Neutrophil (primary cell): ENCODE measurements around the gene TMIGD1.
A peak's percentile ranks its signal among the peaks of the same experiment; 100 is the strongest.
"Not testable (repeated sequence)": the region's sequence is repeated elsewhere in the genome, so short reads cannot be mapped to it uniquely, and the experiment has no call there.

Experiments
- H3K27ac ChIP-seq: fragments of 200-600 bp; sonication (generic); 2 replicates; pipeline ENCODE4 v1.5.1; 2016; ENCODE audit warnings: mild to moderate bottlenecking, moderate library complexity
- H3K27me3 ChIP-seq: fragments of 200-600 bp; sonication (generic); 2 replicates; pipeline ENCODE4 v1.6.0; 2016; ENCODE audit warnings: mild to moderate bottlenecking
- H3K36me3 ChIP-seq: fragments of 200-600 bp; sonication (generic); 2 replicates; pipeline ENCODE4 v1.5.1; 2017
- H3K4me1 ChIP-seq, 2 experiments: fragments of 200-600 bp in 1 of 2; sonication (generic) in 1 of 2; 1 replicate in 1 of 2; 2 replicates in 1 of 2; pipeline versions ENCODE4 v1.5.1 to v1.6.1; 2013 to 2016; ENCODE audit warnings: low read depth in 1 of 2, low read length in 1 of 2, mild to moderate bottlenecking in 1 of 2, moderate library complexity in 1 of 2; ENCODE audit not compliant: control insufficient read depth in 1 of 2, insufficient read depth in 1 of 2
- H3K4me3 ChIP-seq, 2 experiments: fragments of 200-600 bp in 1 of 2; sonication (generic) in 1 of 2; 1 replicate in 1 of 2; 2 replicates in 1 of 2; pipeline ENCODE4 v1.5.1; 2013 to 2016; ENCODE audit warnings: low read depth in 1 of 2, low read length in 1 of 2, mild to moderate bottlenecking in 1 of 2, moderate library complexity in 1 of 2
- H3K9me3 ChIP-seq: fragments of 200-600 bp; sonication (generic); 2 replicates; pipeline ENCODE4 v1.5.1; 2016
- TF ChIP-seq, protein P1 (sequence below): fragments of 200-600 bp; sonication (generic); IDR thresholded peaks from 2 replicates; pipeline ENCODE4 v1.5.1; 2016; ENCODE audit warnings: antibody characterized with exemption

The TMIGD1 gene

DNA sequence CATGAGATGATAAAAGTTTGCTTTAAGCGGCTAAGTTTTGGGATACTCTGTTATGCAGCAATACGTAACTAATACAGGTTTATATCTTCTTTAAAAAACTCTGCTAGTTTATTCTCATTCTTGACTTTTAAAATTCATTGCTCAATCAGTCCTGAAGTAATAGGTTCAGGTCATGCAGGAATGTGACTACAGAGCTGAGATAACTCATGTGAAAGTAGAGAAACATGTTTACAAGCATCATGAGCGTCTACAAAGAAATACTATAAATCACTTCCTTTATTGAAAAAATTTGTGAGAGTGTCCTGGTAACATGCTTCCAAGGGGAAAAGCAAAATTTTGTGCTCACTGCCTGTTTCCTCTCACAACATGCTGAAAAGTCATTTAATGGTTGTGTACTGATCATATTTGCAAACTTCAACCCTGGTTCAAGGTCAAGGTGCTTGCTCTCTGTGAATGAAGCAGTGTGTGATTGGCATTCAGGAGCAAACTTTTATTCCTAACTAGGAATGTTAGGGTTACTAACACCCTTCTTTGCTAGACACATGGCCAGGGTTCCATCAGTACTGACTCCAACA, 12.5 kb upstream of the TMIGD1 start:
- Histone ChIP-seq H3K27me3 (no peaks in the 10 kb centered on the region), H3K4me3 (no peak overlapping the region), H3K27ac (peak overlapping the region; percentile 90), H3K9me3 (no peaks in the 10 kb centered on the region), H3K36me3 (no peaks in the 10 kb centered on the region), H3K4me1 (peaks cover 56 to 58% of the 10 kb centered on the region in 2 experiments)
- TF ChIP-seq, protein P1, sequence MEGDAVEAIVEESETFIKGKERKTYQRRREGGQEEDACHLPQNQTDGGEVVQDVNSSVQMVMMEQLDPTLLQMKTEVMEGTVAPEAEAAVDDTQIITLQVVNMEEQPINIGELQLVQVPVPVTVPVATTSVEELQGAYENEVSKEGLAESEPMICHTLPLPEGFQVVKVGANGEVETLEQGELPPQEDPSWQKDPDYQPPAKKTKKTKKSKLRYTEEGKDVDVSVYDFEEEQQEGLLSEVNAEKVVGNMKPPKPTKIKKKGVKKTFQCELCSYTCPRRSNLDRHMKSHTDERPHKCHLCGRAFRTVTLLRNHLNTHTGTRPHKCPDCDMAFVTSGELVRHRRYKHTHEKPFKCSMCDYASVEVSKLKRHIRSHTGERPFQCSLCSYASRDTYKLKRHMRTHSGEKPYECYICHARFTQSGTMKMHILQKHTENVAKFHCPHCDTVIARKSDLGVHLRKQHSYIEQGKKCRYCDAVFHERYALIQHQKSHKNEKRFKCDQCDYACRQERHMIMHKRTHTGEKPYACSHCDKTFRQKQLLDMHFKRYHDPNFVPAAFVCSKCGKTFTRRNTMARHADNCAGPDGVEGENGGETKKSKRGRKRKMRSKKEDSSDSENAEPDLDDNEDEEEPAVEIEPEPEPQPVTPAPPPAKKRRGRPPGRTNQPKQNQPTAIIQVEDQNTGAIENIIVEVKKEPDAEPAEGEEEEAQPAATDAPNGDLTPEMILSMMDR: no peak

DNA sequence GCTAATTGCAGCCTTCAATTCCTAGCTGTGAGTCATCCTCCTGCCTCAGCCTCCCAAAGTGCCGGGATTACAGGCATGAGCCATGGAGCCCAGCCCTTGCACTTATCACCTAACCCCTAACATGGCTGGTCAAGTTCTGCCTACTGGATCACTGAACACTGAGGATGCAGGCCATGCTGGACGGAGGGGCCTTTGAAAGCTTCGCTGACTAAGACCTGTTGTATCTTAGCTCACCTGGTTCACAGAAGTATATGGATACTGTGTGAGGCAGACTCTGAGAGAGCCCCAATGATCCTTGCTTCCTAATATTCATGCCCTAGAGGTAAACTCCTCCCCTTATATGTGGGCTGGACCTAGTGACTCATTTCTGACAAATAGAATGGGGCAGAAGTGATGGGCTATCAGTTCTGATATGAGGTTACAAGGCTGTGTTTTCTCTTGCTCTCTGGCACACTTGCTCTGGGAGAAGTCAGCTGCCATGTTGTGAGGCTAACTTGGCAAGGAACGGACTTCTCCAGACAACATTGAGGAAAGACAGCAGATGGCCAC, 11.7 kb upstream of the TMIGD1 start:
- Histone ChIP-seq H3K9me3 (no peaks in the 10 kb centered on the region), H3K27ac (peak overlapping the region; percentile 90), H3K27me3 (no peaks in the 10 kb centered on the region), H3K4me1 (peaks cover 56% of the 10 kb centered on the region in 2 experiments), H3K4me3 (peak overlapping the region; percentile 21 to 28), H3K36me3 (no peaks in the 10 kb centered on the region)
- TF ChIP-seq, protein P1: no peak

DNA sequence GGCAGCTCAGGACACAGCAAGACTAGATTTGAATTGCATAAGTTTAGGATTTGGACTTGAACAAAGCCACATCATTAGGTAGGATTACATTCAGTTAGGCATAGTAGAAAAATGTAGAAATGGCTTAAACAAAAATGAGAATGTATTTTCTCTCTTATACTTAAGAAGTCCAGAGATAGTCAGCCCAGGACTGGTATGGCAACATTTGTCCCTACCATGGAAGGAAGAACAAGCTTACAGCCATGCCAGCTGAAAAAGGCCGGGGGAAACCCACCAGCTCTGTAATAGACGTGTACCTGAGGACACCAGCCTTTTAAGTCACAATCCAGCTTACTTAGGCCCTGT, 11.2 kb upstream of the TMIGD1 start:
- TF ChIP-seq, protein P1: no peak
- Histone ChIP-seq H3K27ac (peak overlapping the region; percentile 90), H3K4me3 (peak overlapping the region; percentile 21 to 28), H3K4me1 (peaks cover 56% of the 10 kb centered on the region in 2 experiments), H3K9me3 (no peaks in the 10 kb centered on the region), H3K36me3 (no peaks in the 10 kb centered on the region), H3K27me3 (no peaks in the 10 kb centered on the region)

DNA sequence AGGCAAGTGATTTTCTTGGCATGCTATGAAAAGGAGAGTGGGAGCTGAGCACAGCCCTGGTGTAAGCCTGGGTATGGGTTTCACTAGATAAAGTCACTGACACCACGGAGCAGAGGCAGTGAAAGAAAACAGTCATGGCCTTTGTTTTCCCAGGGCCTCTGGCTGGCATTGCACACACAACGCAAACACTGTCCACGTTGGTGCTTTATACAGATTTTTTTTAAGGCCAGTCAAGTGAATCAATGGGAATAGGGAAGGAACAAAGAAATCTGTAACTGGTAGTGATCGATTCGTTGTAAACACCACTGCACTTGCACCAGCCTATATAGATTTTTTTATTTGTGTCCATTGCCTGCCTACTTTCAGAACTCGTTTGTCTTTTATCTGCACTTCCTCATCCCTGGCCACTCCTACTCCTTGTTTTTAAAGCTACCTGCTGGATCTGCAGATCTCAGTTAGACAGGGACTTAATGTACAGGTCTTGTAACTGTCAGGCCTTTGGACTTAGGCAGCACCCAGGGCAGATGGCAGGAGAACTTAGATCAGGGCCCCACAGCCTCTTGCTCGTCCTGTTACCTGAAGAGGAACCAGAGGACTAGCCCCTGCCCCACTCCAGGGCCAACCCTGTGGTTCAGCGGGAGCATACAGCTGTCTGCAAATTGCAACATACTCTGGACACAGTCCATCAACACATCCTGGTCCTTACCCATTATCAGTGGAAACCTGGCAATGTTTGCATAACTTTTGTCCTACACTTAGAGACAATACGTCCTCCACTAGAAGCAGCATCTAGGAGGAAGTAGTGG, 10.6 kb upstream of the TMIGD1 start:
- H3K9me3 ChIP-seq: no peaks in the 10 kb centered on the region
- TF ChIP-seq, protein P1: no peak
- peaks cover 59 to 60% of the 10 kb centered on the region in 2 experiments for H3K4me1 ChIP-seq
- peak overlapping the region; percentile 21 to 28 for H3K4me3 ChIP-seq
- peak overlapping the region; percentile 90 for H3K27ac ChIP-seq
- no peaks in the 10 kb centered on the region for H3K27me3 ChIP-seq
- H3K36me3 ChIP-seq: no peaks in the 10 kb centered on the region

DNA sequence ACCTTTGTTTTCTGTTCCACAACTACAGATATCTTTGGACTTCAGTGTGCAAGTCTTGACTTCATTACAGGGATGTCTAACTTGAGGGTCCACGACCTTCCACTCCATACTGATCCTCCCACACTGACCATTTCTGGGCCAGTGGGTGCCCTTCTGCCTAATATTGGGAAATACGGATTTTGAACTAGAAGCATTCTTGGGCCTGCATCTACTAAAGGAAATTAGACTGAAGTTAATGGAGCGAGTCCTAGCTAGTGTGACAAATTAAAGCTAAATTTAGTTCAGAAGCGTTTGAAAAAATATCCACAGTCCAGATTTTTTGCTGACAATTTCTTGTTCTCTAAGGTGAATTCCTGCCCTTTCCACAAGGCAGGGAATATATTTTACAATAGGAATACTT, 9.9 kb upstream of the TMIGD1 start:
- TF ChIP-seq, protein P1: no peak
- Histone ChIP-seq H3K27ac (peak overlapping the region; percentile 90), H3K27me3 (no peaks in the 10 kb centered on the region), H3K4me3 (peak overlapping the region in 1 of 2 experiments; percentile 6), H3K36me3 (no peaks in the 10 kb centered on the region), H3K4me1 (peaks cover 64 to 66% of the 10 kb centered on the region in 2 experiments), H3K9me3 (no peaks in the 10 kb centered on the region)

DNA sequence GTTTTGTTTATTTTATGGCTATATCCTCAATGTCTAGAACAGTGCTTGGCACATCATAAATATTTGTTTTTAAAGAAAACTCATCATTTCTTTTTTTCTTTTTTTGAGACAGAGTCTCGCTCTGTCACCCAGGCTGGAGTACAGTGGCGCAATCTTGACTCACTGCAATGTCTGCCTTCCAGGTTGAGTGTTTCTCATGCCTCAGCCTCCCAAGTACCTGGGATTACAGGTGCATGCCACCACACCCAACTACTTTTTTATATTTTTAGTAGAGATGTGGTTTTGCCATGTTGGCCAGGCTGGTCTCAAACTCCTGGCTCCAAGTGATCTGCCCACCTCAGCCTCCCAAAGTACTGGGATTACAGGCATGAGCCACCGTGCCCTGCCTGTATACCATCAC, 9.4 kb upstream of the TMIGD1 start:
- not testable (repeated sequence) for H3K9me3 ChIP-seq, H3K27me3 ChIP-seq, H3K36me3 ChIP-seq, H3K4me3 ChIP-seq
- peaks cover 68 to 69% of the 10 kb centered on the region in 2 experiments for H3K4me1 ChIP-seq
- H3K27ac ChIP-seq: peak overlapping the region; percentile 90
